OCI-LY1 (cell line): ENCODE measurements around the gene SPARC.
"Not testable (repeated sequence)": the region's sequence is repeated elsewhere in the genome, so short reads cannot be mapped to it uniquely, and the experiment has no call there.

Source experiments
- H2AFZ ChIP-seq: fragments of 200-600 bp; sonication (generic), shearing (Covaris generic); 2 replicates; pipeline ENCODE4 v1.6.0; 2014; ENCODE audit warnings: antibody characterized with exemption, mild to moderate bottlenecking, low read length
- H3F3A ChIP-seq: fragments of 200-600 bp; sonication (generic), shearing (Covaris generic); 2 replicates; pipeline ENCODE4 v1.6.0; 2014; ENCODE audit warnings: mild to moderate bottlenecking, antibody characterized with exemption, low read length, moderate library complexity; ENCODE audit not compliant: insufficient read depth
- H3K27ac ChIP-seq: fragments of 200-600 bp; sonication (generic); 2 replicates; pipeline ENCODE4 v1.5.1; 2014; ENCODE audit warnings: low read length, mixed run types, mild to moderate bottlenecking, low read depth; ENCODE audit not compliant: poor library complexity, severe bottlenecking
- H3K27me3 ChIP-seq: fragments of 200-600 bp; sonication (generic); 2 replicates; pipeline ENCODE4 v1.6.0; 2014; ENCODE audit warnings: antibody characterized with exemption, mild to moderate bottlenecking, low read length, moderate library complexity; ENCODE audit not compliant: insufficient read depth
- H3K36me3 ChIP-seq: fragments of 200-600 bp; sonication (generic); 2 replicates; pipeline ENCODE4 v1.6.1; 2014; ENCODE audit warnings: mild to moderate bottlenecking, antibody characterized with exemption, low read length, moderate library complexity, mixed read lengths; ENCODE audit not compliant: insufficient read depth
- H3K4me1 ChIP-seq: fragments of 200-600 bp; sonication (generic); 2 replicates; pipeline ENCODE4 v1.5.1; 2014; ENCODE audit warnings: mild to moderate bottlenecking, low read length, moderate library complexity; ENCODE audit not compliant: insufficient read depth, severe bottlenecking
- H3K4me2 ChIP-seq: fragments of 200-600 bp; sonication (generic), shearing (Covaris generic); 2 replicates; pipeline ENCODE4 v1.6.1; 2014; ENCODE audit warnings: low read length
- H3K4me3 ChIP-seq: fragments of 200-600 bp; sonication (generic); 2 replicates; pipeline ENCODE4 v1.5.1; 2014; ENCODE audit warnings: low read length, low read depth, mild to moderate bottlenecking, mixed read lengths; ENCODE audit not compliant: poor library complexity, severe bottlenecking
- H3K79me2 ChIP-seq: fragments of 200-600 bp; shearing (Covaris generic); 2 replicates; pipeline ENCODE4 v1.6.1; 2016; ENCODE audit warnings: mixed run types, low read length, mixed read lengths; ENCODE audit not compliant: insufficient read depth
- H3K9ac ChIP-seq: fragments of 200-600 bp; sonication (generic), shearing (Covaris generic); 2 replicates; pipeline ENCODE4 v1.6.1; 2014; ENCODE audit warnings: mild to moderate bottlenecking, low read length, mixed read lengths
- H3K9me2 ChIP-seq: fragments of 200-600 bp; sonication (generic), shearing (Covaris generic); 2 replicates; pipeline ENCODE4 v1.6.1; 2014; ENCODE audit warnings: low read depth, mild to moderate bottlenecking, low read length, mixed read lengths
- H3K9me3 ChIP-seq: fragments of 200-600 bp; shearing (Covaris generic); 2 replicates; pipeline ENCODE4 v1.6.1; 2014; ENCODE audit warnings: low read length, mixed read lengths
- H4K20me1 ChIP-seq: fragments of 200-600 bp; sonication (generic), shearing (Covaris generic); 2 replicates; pipeline ENCODE4 v1.6.0; 2016; ENCODE audit warnings: mild to moderate bottlenecking, low read length; ENCODE audit not compliant: insufficient read depth
- EZH2 ChIP-seq: fragments of 200-600 bp; sonication (generic), shearing (Covaris generic); IDR thresholded peaks from 2 replicates; pipeline ENCODE4 v1.8.0; 2017; ENCODE audit warnings: borderline replicate concordance, mixed run types, mild to moderate bottlenecking, antibody characterized with exemption, low read length, moderate library complexity, mixed read lengths
- TF ChIP-seq, protein P1 (sequence below): fragments of 200-600 bp; sonication (generic), shearing (Covaris generic); IDR thresholded peaks from 2 replicates; pipeline ENCODE4 v1.5.1; 2017; ENCODE audit warnings: mild to moderate bottlenecking, antibody characterized with exemption, low read length, moderate library complexity, mixed read lengths

The SPARC gene

DNA sequence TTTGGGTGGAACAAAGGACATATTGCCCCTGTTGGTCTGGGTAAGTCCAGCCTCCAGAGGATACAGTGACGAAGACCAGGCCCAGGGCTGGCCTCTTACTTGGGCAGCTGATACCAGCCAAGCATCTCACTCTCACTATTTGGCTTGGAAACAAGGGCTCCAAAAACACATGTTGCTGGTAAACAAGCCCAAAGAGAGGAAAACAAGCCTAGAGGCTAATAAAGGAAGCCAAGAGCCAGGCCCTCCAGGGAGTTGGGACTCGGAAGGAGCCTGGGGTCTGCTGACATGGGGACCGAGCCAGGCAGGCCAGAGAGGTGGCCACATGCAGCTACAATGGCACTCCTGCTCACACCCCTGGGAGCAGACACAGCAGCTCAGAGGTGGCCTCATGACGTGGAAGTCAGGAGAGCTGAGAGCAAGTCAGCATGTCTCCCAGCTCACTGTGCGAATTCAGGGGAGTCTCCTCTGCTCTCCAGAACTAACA is 5.7 kb downstream of the SPARC start:
- H3K4me2 ChIP-seq, result no peak overlapping the region
- no peak overlapping the region for H2AFZ ChIP-seq
- no peaks in the 10 kb centered on the region for H4K20me1 ChIP-seq
- no peaks in the 10 kb centered on the region for H3K4me1 ChIP-seq
- TF ChIP-seq, protein P1, sequence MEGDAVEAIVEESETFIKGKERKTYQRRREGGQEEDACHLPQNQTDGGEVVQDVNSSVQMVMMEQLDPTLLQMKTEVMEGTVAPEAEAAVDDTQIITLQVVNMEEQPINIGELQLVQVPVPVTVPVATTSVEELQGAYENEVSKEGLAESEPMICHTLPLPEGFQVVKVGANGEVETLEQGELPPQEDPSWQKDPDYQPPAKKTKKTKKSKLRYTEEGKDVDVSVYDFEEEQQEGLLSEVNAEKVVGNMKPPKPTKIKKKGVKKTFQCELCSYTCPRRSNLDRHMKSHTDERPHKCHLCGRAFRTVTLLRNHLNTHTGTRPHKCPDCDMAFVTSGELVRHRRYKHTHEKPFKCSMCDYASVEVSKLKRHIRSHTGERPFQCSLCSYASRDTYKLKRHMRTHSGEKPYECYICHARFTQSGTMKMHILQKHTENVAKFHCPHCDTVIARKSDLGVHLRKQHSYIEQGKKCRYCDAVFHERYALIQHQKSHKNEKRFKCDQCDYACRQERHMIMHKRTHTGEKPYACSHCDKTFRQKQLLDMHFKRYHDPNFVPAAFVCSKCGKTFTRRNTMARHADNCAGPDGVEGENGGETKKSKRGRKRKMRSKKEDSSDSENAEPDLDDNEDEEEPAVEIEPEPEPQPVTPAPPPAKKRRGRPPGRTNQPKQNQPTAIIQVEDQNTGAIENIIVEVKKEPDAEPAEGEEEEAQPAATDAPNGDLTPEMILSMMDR, result no peak
- TF ChIP-seq EZH2, result no peak
- no peak overlapping the region for H3K27ac ChIP-seq
- no peaks in the 10 kb centered on the region for H3K9me2 ChIP-seq
- no peaks in the 10 kb centered on the region for H3K9me3 ChIP-seq
- H3K79me2 ChIP-seq, result no peaks in the 10 kb centered on the region
- no peak overlapping the region for H3K4me3 ChIP-seq
- no peaks in the 10 kb centered on the region for H3F3A ChIP-seq
- no peaks in the 10 kb centered on the region for H3K36me3 ChIP-seq
- no peak overlapping the region for H3K9ac ChIP-seq
- peaks cover 4% of the 10 kb centered on the region; the same call in 1 of the 2 replicates for H3K27me3 ChIP-seq

GRCh38 chr5:151680156-151680505 is 6.6 kb downstream of the SPARC start:
- H3K9me3 ChIP-seq, H3K9me2 ChIP-seq, H3K36me3 ChIP-seq, H3K4me1 ChIP-seq, H3K9ac ChIP-seq, H3K4me2 ChIP-seq, H3F3A ChIP-seq, H3K4me3 ChIP-seq, H3K27me3 ChIP-seq, H2AFZ ChIP-seq, H3K27ac ChIP-seq, H3K79me2 ChIP-seq, H4K20me1 ChIP-seq: not testable (repeated sequence)

- Histone ChIP-seq H3K27me3 (peaks cover 4% of the 10 kb centered on the region; the same call in 1 of the 2 replicates), H3K79me2 (no peaks in the 10 kb centered on the region), H3F3A (no peaks in the 10 kb centered on the region), H4K20me1 (no peaks in the 10 kb centered on the region), H3K9me3 (no peaks in the 10 kb centered on the region), H3K4me2 (no peak overlapping the region), H3K9ac (no peak overlapping the region), H3K27ac (no peak overlapping the region), H2AFZ (no peak overlapping the region), H3K4me1 (no peaks in the 10 kb centered on the region), H3K4me3 (no peak overlapping the region), H3K9me2 (no peaks in the 10 kb centered on the region), H3K36me3 (no peaks in the 10 kb centered on the region)
- no peak for TF ChIP-seq EZH2
- TF ChIP-seq, protein P1, result no peak
These were observed 7.1 kb downstream of the SPARC start for GRCh38 chr5:151679421-151680155.

- Histone ChIP-seq H3K4me2 (no peak overlapping the region), H3K9me2 (no peaks in the 10 kb centered on the region), H3F3A (no peaks in the 10 kb centered on the region), H4K20me1 (no peaks in the 10 kb centered on the region), H3K36me3 (no peaks in the 10 kb centered on the region), H3K9ac (no peak overlapping the region), H3K4me3 (no peak overlapping the region), H2AFZ (no peak overlapping the region), H3K9me3 (no peaks in the 10 kb centered on the region), H3K4me1 (no peaks in the 10 kb centered on the region), H3K27me3 (peaks cover 4% of the 10 kb centered on the region; the same call in 1 of the 2 replicates), H3K27ac (no peak overlapping the region), H3K79me2 (no peaks in the 10 kb centered on the region)
- TF ChIP-seq, protein P1, result no peak
These were observed 8.0 kb downstream of the SPARC start for GRCh38 chr5:151678713-151679112.
